Measurements from ENCODE around the gene ADAMTS3. TPM values are rescaled to one million over a fixed set of nuclear protein-coding genes. Genes with fewer than 3 reads are reported as not detected.

Gene ADAMTS3
- total RNA-seq, 1 experiment from 2014 or later = 0.39 TPM

DNA sequence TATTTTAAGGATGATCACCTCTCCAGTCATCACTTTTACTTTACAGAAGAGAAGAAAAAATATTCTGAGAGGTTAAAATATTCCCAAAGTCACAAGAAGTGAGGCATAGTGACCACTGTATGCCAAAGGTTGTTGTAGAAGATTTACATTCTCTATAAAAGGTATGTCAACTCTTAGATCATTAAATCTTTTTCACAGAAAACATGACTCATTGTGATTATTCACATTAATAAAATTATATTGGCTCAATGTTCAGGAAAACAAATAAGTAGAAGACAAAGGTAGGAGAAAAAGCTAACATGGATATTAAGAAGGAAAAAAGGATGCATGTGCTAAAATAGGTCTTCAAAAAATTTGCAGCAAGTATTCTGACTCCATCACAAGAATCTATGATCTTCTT, 82.0 kb downstream of the ADAMTS3 start:
- POLR2A ChIA-PET = no interaction called here
- DNase-seq (ENCODE audit: low read depth, low spot score) = no peak
- no TSS peak for BruUV-seq (replicated peaks)

DNA sequence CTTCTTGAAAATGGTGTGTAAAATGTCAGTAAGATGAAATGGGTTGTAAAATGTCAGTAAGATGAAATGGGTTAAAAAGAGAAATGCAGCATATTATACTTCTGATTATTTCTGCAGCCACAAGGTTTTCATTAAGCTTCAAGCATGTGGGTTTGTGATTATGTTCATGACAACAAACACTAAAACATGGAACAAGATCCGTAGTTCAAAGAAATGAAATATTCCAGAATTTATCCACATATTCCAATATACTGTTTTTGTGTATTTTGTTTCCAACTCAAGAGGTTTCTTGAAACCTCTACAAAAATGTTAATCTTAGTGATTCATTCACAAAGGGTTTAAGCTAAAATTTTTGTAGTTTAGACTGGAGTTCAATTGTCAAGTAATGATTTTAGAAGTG, 84.0 kb downstream of the ADAMTS3 start:
- no peak for DNase-seq (ENCODE audit: low read depth, low spot score)

More for the DNA sequence above, 82.0 kb downstream of the ADAMTS3 start:
- H3K36me3 ChIP-seq (ENCODE audit: control insufficient read depth, insufficient read depth, low read length) = no peaks in the 10 kb centered on the region
- no peak overlapping the region for H3K27ac ChIP-seq (ENCODE audit: low read length)
- H3K27me3 ChIP-seq (ENCODE audit: control insufficient read depth, insufficient read depth, low read length) = no peaks in the 10 kb centered on the region
- intact Hi-C loops (cut with micrococcal nuclease; ENCODE audit: unreplicated experiment) = no loop called here
- in situ Hi-C loops (cut with HindIII; ENCODE audit: low pct_unique_long_range_greater_than_20kb, low sequenced_read_pairs) = no loop called here
- H3K4me3 ChIP-seq (ENCODE audit: low read depth in 2 of 2, low read length in 2 of 2) = no peak overlapping the region
- CTCF ChIA-PET = no interaction called here
- no peaks in the 10 kb centered on the region for H3K4me1 ChIP-seq (ENCODE audit: control insufficient read depth, insufficient read depth, low read length)
- ATAC-seq = no peak
- H3K9me3 ChIP-seq (ENCODE audit: control insufficient read depth, insufficient read depth, low read depth, low read length) = no peaks in the 10 kb centered on the region
- TF ChIP-seq TCF7L2 (IDR thresholded peaks at IDR 0.05; ENCODE audit: low read depth, low read length) (no peak), SIN3A (IDR thresholded peaks at IDR 0.05; ENCODE audit: borderline replicate concordance, insufficient read depth, low read depth, low read length) (no peak), POLR2AphosphoS5 (IDR thresholded peaks at IDR 0.05; ENCODE audit: low read depth, low read length) (no peak)
- TF ChIP-seq, protein P1, sequence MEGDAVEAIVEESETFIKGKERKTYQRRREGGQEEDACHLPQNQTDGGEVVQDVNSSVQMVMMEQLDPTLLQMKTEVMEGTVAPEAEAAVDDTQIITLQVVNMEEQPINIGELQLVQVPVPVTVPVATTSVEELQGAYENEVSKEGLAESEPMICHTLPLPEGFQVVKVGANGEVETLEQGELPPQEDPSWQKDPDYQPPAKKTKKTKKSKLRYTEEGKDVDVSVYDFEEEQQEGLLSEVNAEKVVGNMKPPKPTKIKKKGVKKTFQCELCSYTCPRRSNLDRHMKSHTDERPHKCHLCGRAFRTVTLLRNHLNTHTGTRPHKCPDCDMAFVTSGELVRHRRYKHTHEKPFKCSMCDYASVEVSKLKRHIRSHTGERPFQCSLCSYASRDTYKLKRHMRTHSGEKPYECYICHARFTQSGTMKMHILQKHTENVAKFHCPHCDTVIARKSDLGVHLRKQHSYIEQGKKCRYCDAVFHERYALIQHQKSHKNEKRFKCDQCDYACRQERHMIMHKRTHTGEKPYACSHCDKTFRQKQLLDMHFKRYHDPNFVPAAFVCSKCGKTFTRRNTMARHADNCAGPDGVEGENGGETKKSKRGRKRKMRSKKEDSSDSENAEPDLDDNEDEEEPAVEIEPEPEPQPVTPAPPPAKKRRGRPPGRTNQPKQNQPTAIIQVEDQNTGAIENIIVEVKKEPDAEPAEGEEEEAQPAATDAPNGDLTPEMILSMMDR (IDR thresholded peaks at IDR 0.05) = no peak
- TF ChIP-seq, protein P2, sequence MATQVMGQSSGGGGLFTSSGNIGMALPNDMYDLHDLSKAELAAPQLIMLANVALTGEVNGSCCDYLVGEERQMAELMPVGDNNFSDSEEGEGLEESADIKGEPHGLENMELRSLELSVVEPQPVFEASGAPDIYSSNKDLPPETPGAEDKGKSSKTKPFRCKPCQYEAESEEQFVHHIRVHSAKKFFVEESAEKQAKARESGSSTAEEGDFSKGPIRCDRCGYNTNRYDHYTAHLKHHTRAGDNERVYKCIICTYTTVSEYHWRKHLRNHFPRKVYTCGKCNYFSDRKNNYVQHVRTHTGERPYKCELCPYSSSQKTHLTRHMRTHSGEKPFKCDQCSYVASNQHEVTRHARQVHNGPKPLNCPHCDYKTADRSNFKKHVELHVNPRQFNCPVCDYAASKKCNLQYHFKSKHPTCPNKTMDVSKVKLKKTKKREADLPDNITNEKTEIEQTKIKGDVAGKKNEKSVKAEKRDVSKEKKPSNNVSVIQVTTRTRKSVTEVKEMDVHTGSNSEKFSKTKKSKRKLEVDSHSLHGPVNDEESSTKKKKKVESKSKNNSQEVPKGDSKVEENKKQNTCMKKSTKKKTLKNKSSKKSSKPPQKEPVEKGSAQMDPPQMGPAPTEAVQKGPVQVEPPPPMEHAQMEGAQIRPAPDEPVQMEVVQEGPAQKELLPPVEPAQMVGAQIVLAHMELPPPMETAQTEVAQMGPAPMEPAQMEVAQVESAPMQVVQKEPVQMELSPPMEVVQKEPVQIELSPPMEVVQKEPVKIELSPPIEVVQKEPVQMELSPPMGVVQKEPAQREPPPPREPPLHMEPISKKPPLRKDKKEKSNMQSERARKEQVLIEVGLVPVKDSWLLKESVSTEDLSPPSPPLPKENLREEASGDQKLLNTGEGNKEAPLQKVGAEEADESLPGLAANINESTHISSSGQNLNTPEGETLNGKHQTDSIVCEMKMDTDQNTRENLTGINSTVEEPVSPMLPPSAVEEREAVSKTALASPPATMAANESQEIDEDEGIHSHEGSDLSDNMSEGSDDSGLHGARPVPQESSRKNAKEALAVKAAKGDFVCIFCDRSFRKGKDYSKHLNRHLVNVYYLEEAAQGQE (IDR thresholded peaks at IDR 0.05; ENCODE audit: insufficient read depth in 1 of 2, low read depth in 2 of 2, low read length in 1 of 2) = no peak

More for the DNA sequence above, 84.0 kb downstream of the ADAMTS3 start:
- Histone ChIP-seq H3K27me3 (ENCODE audit: control insufficient read depth, insufficient read depth, low read length) (no peaks in the 10 kb centered on the region), H3K4me3 (ENCODE audit: low read depth in 2 of 2, low read length in 2 of 2) (no peak overlapping the region), H3K36me3 (ENCODE audit: control insufficient read depth, insufficient read depth, low read length) (no peaks in the 10 kb centered on the region), H3K4me1 (ENCODE audit: control insufficient read depth, insufficient read depth, low read length) (no peaks in the 10 kb centered on the region), H3K27ac (ENCODE audit: low read length) (no peak overlapping the region), H3K9me3 (ENCODE audit: control insufficient read depth, insufficient read depth, low read depth, low read length) (no peaks in the 10 kb centered on the region)
- intact Hi-C loops (cut with micrococcal nuclease; ENCODE audit: unreplicated experiment) = no loop called here
- ATAC-seq = no peak
- TF ChIP-seq TCF7L2 (IDR thresholded peaks at IDR 0.05; ENCODE audit: low read depth, low read length) (no peak), SIN3A (IDR thresholded peaks at IDR 0.05; ENCODE audit: borderline replicate concordance, insufficient read depth, low read depth, low read length) (no peak), POLR2AphosphoS5 (IDR thresholded peaks at IDR 0.05; ENCODE audit: low read depth, low read length) (no peak)
- TF ChIP-seq, protein P1 (IDR thresholded peaks at IDR 0.05) = no peak
- TF ChIP-seq, protein P2 (IDR thresholded peaks at IDR 0.05; ENCODE audit: insufficient read depth in 1 of 2, low read depth in 2 of 2, low read length in 1 of 2) = no peak
- in situ Hi-C loops (cut with HindIII; ENCODE audit: low pct_unique_long_range_greater_than_20kb, low sequenced_read_pairs) = no loop called here
- CTCF ChIA-PET = no interaction called here
- BruUV-seq (replicated peaks) = no TSS peak
- POLR2A ChIA-PET = no interaction called here

Measured in Panc1 (cell line).